ENCODE measurements around the gene TRPT1. TPM values are rescaled to one million over a fixed set of nuclear protein-coding genes. Genes with fewer than 3 reads are reported as not detected.

Gene TRPT1
- total and polyA plus RNA-seq, 2 of the 4 experiments (the other 2 are of a cell fraction) = 63.2 to 81.9 TPM

DNA sequence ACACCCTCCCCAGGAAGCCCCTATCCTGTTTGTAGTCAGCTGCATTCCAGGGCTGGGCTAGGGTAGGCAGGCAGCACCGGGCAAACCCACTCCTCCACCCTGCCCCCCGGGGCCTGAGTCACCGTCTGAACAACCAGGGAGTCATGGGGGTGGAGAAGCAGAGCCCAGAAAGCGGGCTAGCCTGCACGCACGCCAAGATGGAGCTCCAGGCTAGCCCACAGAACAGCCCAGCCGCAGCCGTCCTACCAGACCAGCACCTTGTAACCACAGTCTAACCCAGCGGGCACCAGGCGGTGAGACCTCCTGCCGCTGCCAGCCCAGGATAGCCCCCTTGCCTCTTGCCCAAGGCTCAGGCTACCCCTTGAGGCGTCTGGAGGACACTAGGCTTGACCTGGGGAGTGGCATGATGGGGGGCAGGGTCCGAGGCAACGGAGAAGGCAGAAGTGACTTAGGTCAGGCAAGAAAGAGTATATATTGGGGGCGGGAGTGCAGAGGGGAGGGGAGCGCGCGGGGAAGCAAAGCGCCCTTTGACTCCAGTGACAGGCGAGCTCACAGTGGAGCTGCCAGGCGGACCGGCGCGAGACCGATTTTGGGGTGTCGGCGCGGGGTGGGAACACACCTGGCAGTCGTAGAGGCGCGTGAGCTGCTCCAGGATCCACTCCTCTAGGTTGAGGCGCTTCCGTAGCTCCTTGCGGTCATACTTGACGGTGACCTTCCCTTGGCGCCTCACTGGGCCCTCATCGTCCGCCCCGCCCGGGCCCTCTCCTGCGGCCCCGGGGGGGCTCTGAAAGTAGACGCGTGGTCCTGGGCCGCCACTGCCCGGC is 20.0 kb upstream of the TRPT1 start:
- no TSS peak for BruUV-seq (replicated peaks)
- dilution Hi-C loops (cut with HindIII; ENCODE audit: low sequenced_read_pairs, unreplicated experiment) = no loop called here
- TF ChIP-seq, protein P1, sequence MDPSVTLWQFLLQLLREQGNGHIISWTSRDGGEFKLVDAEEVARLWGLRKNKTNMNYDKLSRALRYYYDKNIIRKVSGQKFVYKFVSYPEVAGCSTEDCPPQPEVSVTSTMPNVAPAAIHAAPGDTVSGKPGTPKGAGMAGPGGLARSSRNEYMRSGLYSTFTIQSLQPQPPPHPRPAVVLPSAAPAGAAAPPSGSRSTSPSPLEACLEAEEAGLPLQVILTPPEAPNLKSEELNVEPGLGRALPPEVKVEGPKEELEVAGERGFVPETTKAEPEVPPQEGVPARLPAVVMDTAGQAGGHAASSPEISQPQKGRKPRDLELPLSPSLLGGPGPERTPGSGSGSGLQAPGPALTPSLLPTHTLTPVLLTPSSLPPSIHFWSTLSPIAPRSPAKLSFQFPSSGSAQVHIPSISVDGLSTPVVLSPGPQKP (IDR thresholded peaks at IDR 0.05; ENCODE audit: borderline replicate concordance, low read depth, low read length) = no peak
- TF ChIP-seq, protein P2, sequence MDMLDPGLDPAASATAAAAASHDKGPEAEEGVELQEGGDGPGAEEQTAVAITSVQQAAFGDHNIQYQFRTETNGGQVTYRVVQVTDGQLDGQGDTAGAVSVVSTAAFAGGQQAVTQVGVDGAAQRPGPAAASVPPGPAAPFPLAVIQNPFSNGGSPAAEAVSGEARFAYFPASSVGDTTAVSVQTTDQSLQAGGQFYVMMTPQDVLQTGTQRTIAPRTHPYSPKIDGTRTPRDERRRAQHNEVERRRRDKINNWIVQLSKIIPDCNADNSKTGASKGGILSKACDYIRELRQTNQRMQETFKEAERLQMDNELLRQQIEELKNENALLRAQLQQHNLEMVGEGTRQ (IDR thresholded peaks at IDR 0.05; ENCODE audit: low read depth, low read length) = 0 out of 2 replicates have a peak, but pooled peaks have one; percentile 7
- TF ChIP-seq RFX5 (IDR thresholded peaks at IDR 0.05; ENCODE audit: low read depth, low read length) (no peak), CEBPB (IDR thresholded peaks at IDR 0.05; ENCODE audit: low read depth, low read length) (no peak), CHD1 (IDR thresholded peaks at IDR 0.05; ENCODE audit: low read depth, low read length) (peak; percentile 71; the same call in 1 of the 2 replicates), RAD21 (IDR thresholded peaks at IDR 0.05; ENCODE audit: low read length) (no peak), MAZ (IDR thresholded peaks at IDR 0.05; ENCODE audit: borderline replicate concordance, low read depth, low read length) (peak; percentile 96), SMC3 (IDR thresholded peaks at IDR 0.05; ENCODE audit: low read depth, low read length) (no peak), RCOR1 (IDR thresholded peaks at IDR 0.05; ENCODE audit: insufficient replicate concordance, low read length) (peak; percentile 85), POLR2A (IDR thresholded peaks at IDR 0.05; ENCODE audit: low read depth, low read length) (peak; percentile 88), BHLHE40 (IDR thresholded peaks at IDR 0.05; ENCODE audit: low read depth, low read length) (no peak; the same call in 1 of the 2 replicates), NFE2L2 (IDR thresholded peaks at IDR 0.05; ENCODE audit: low read depth, low read length) (0 out of 2 replicates have a peak, but pooled peaks have one; percentile 23), FOS (IDR thresholded peaks at IDR 0.05; ENCODE audit: low read depth, low read length) (peak; percentile 86), MAFK (IDR thresholded peaks at IDR 0.05; ENCODE audit: low read depth, low read length) (no peak), MXI1 (IDR thresholded peaks at IDR 0.05; ENCODE audit: borderline replicate concordance, low read depth, low read length) (peak; percentile 14; the same call in 1 of the 2 replicates)

More for the DNA sequence above, 20.0 kb upstream of the TRPT1 start:
- Histone ChIP-seq H3K4me1 (ENCODE audit: control insufficient read depth, insufficient read depth, low read length) (peaks cover 9% of the 10 kb centered on the region), H3K27me3 (ENCODE audit: control insufficient read depth, insufficient read depth, low read length) (no peaks in the 10 kb centered on the region), H3K4me3 (ENCODE audit: insufficient read depth, low read depth, low read length) (peak overlapping the region; percentile 95), H2AFZ (replicated peaks; ENCODE audit: low read length, poor library complexity) (peak overlapping the region; percentile 89), H3K9me1 (ENCODE audit: insufficient read depth, low read length) (peaks cover 5% of the 10 kb centered on the region), H3K36me3 (ENCODE audit: control insufficient read depth, insufficient read depth, low read length) (peaks cover 12% of the 10 kb centered on the region), H3K4ac (ENCODE audit: low read depth, low read length) (peak overlapping the region; percentile 100), H2BK20ac (ENCODE audit: low read depth, low read length) (peak overlapping the region; percentile 31), H3K27ac (ENCODE audit: insufficient read depth, low read length) (peak overlapping the region; percentile 98), H4K91ac (ENCODE audit: insufficient read depth, low read depth, low read length) (peak overlapping the region; percentile 98), H2BK5ac (ENCODE audit: low read depth, low read length, poor library complexity, severe bottlenecking) (peak overlapping the region; percentile 98), H3K79me1 (ENCODE audit: low read depth in 1 of 2, low read length in 2 of 2) (peaks cover 8 to 33% of the 10 kb centered on the region in 2 experiments; a peak in 3 of 4 replicates), H3K9me3 (ENCODE audit: control insufficient read depth, insufficient read depth, low read length) (no peaks in the 10 kb centered on the region), H3K4me2 (ENCODE audit: low read depth, low read length) (peak overlapping the region; percentile 96), H3K14ac (replicated peaks; ENCODE audit: low read depth, low read length) (peak overlapping the region; percentile 100), H3K18ac (ENCODE audit: low read depth, low read length) (peak overlapping the region; percentile 56), H2AK5ac (ENCODE audit: low read depth, low read length) (peak overlapping the region; percentile 100), H4K20me1 (ENCODE audit: insufficient read depth, low read length) (peaks cover 26% of the 10 kb centered on the region), H2BK120ac (ENCODE audit: low read depth, low read length) (peak overlapping the region; percentile 92), H4K5ac (ENCODE audit: low read depth, low read length) (peak overlapping the region; percentile 51), H2AK9ac (replicated peaks; ENCODE audit: low read depth, low read length, poor library complexity) (peak overlapping the region; percentile 100), H3K23ac (ENCODE audit: low read depth, low read length) (peak overlapping the region; percentile 96), H3K56ac (ENCODE audit: extremely low read depth, insufficient read depth, low read length) (peak overlapping the region; percentile 86), H4K8ac (ENCODE audit: low read depth in 2 of 2, low read length in 2 of 2) (peak overlapping the region; percentile 65 to 91), H2BK15ac (ENCODE audit: low read depth, low read length) (peak overlapping the region; percentile 52; the same call in 1 of the 3 replicates), H3K9ac (ENCODE audit: low read depth, low read length) (peak overlapping the region; percentile 93)
- DNase-seq (peak; percentile 91), ATAC-seq (ENCODE audit: low read depth) (peak; percentile 5)
- in situ Hi-C loops (cut with MboI; ENCODE audit: low sequenced_read_pairs) = no loop called here
- 0% methylated on average over 18 of the region's 46 CpGs; no CpG with 5 or more reads in 1 of the 2 experiments for WGBS, 2 experiments (ENCODE audit: extremely low coverage in 2 of 2, insufficient read length in 1 of 2)
- ChIA-PET POLR2A (ENCODE audit: unreplicated experiment) (interaction anchor here (1.2 kb wide), 1 partner anchor 24 kb away, joined by 3 read pairs; no protein-coding TSS in a partner anchor), CTCF (interaction anchor here (0.6 to 2.1 kb wide), 2 partner anchors 24 to 55 kb away, joined by 4 to 7 read pairs; no protein-coding TSS in a partner anchor)
- intact Hi-C loops (cut with micrococcal nuclease) = no loop called here

Data from IMR-90 (cell line).